Natural killer cell treated with Interleukin-12 subunit alpha and Interleukin-12 subunit beta and Interleukin-15 and Interleukin-18, amount 100 ng/mL, for 72 hours (primary cell): Measurements from ENCODE around the gene CTH. TPM values are rescaled to one million over a fixed set of nuclear protein-coding genes. Genes with fewer than 3 reads are reported as not detected.
"Not testable (repeated sequence)": the region's sequence is repeated elsewhere in the genome, so short reads cannot be mapped to it uniquely, and the experiment has no call there.

Source experiments
- ATAC-seq, 2 donors: fragments of 150-1000 bp; cut with Tn5 transposase in 1 of 2; sonication (Bioruptor Pico), chemical (Tn5 transposase) in 1 of 2; 2 replicates each; pipeline ENCODE4 v1.10.0; 2021
- DNase-seq: peaks from one replicate; pipeline ENCODE4 v3.0.0; 2022; ENCODE audit warnings: low spot score
- H3K27ac Mint-ChIP-seq, 2 donors: 1 replicate in 1 of 2; 2 replicates in 1 of 2; pipeline ENCODE4 v1.8.0; 2022; ENCODE audit warnings: mixed read lengths in 2 of 2, mild to moderate bottlenecking in 1 of 2, moderate library complexity in 1 of 2
- H3K27me3 Mint-ChIP-seq, 2 donors: 1 replicate in 1 of 2; 2 replicates in 1 of 2; pipeline ENCODE4 v1.8.0; 2022; ENCODE audit warnings: mixed read lengths in 2 of 2
- H3K36me3 Mint-ChIP-seq: one replicate; pipeline ENCODE4 v1.8.0; 2022; ENCODE audit warnings: mixed read lengths
- H3K4me1 Mint-ChIP-seq, 2 donors: 1 replicate in 1 of 2; 2 replicates in 1 of 2; pipeline ENCODE4 v1.8.0; 2022; ENCODE audit warnings: low read depth in 2 of 2, mixed read lengths in 2 of 2, mild to moderate bottlenecking in 1 of 2
- H3K4me3 Mint-ChIP-seq: one replicate; pipeline ENCODE4 v1.8.0; 2022; ENCODE audit warnings: mixed read lengths
- H3K9me3 Mint-ChIP-seq: 2 replicates; pipeline ENCODE4 v1.8.0; 2022; ENCODE audit warnings: mixed read lengths
- total RNA-seq, 2 donors: library from RNA; stranded (reverse); gene quantifications; one replicate each; pipeline ENCODE4 v1.2.3, GENCODE V29; 2022

CTH gene
- 1 to 10 TPM; 5.3 to 8.8 TPM for total RNA-seq

DNA sequence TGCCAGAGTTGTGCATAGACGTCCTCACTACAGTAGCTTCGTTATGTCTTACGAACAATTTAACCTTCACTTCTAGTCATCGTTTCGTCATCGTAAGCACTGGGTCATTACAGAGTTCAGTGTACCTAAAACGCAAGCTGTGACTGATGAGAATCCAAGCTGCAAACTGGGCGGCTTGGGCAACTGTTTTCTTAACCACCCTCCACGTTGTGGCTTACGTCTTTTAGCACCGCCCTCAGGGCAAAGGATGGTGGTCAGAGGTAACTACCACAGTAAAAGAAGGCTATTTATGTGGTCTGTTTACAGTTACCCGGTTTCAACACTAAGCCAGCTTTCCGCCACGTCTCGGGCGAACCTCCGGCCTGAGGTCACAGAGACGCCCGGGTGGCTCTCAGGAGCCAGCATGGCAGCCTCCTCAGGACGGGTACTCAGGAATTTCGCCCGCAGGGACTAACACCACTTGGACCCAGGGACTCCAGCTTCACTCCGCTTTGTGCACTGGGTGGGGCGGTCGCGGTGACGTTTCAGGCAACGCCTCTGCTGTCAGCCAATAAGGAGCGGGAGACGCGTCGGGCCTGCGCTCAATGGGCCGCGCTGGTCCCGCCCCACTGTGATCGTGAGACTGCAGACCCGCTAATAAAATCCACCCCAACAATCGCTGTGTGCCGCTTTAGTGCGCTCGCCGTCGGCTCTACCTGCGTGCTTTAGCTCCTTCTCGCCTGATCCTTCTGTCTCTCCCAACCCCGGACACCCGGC is at the start of gene CTH:
Gene CTH (plus strand): TSS at position 665 of the 756 bp plus-strand sequence. CDS start 148 bp downstream, outside the sequence.
- Mint-ChIP-seq H3K4me3 (peak within 1 kb of the TSS; percentile 99), H3K36me3 (no peaks in the 10 kb centered on the region), H3K9me3 (no peaks in the 10 kb centered on the region), H3K27me3 (peaks cover 4 to 14% of the 10 kb centered on the region in 2 donors), H3K27ac (peak within 1 kb of the TSS; percentile 82 to 93), H3K4me1 (peaks cover 10 to 20% of the 10 kb centered on the region in 2 donors)
- DNase-seq (peak; percentile 92), ATAC-seq (peak; percentile 97)

DNA sequence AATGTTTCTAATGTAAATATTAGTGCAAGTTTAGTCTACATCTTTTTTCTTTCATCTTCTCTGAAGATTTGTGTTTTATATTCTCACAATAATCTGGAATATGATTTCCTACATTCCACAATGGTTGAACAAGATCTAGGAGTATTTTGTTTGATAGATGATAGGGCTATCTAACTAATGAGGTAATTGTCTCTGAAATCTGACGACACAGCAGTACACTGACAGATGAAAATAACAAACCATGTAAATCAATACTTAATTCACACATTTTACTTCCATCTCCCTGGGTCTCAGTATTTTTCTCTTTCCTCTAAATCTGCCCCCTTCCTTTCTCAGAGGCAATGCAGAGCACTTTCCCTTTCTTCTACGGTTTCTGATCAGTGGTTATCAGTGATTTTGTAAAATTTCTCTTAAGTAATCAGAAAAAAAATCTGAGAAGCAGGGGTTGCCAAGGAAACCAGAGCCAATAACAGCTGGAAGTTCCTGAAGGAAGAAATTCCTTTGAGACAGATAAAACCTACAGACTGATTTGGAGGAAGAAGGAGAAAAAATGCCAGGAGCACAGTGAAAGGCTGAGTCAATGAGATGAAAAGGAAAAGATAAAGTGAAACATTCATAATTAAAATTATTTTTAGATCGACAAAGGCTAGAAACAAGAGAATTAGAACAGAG is 49.2 kb upstream of the CTH start:
- H3K4me1 Mint-ChIP-seq, result peaks cover 1 to 5% of the 10 kb centered on the region in 2 donors
- H3K9me3 Mint-ChIP-seq, result no peaks in the 10 kb centered on the region
- ATAC-seq, result no peak
- no peak for DNase-seq
- no peaks in the 10 kb centered on the region for H3K36me3 Mint-ChIP-seq
- no peak overlapping the region for H3K4me3 Mint-ChIP-seq
- H3K27ac Mint-ChIP-seq, result no peak overlapping the region
- no peaks in the 10 kb centered on the region for H3K27me3 Mint-ChIP-seq

DNA sequence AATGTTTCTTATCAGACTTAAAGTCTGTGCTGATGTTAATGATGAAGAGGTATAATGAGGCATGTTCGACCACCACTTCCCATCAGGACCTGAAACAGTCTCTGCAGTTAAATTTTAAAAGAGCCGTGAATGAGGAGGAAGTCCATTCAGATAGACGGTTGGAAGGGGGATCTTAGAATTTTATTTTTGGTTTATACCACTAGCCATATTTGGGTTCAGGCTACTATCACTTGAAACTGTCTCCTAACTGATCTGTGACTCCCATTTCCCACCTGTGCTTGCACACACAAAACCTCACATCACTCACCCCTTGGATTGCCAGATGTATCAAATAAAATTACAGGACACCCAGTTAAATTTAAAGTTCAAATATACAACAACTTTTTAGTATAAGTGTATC is 46.6 kb upstream of the CTH start:
- H3K9me3 Mint-ChIP-seq, result no peaks in the 10 kb centered on the region

DNA sequence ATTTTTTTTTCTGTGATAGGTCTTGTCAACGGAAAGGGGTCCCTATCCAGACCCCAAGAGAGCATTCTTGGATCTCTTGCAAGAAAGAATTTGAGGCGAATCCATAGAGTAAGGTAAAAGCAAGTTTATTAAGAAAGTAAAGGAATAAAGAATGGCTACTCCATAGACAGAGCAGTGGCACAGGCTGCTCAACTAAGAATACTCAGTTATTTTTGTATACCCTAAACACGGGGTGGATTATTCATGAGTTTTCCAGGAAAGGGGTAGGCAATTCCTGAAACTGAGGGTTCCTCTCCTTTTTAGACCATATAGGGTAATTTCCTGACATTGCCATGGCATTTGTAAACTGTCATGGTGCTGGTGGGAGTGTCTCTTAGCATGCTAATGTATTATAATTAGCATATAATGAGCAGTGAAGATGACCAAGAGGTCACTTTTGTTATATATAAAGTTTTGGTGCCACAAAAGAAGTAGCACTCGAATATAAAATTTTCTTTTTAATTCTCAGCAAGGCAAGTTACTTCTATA is 44.6 kb upstream of the CTH start:
- H3K27ac Mint-ChIP-seq, ATAC-seq, H3K9me3 Mint-ChIP-seq, H3K27me3 Mint-ChIP-seq, H3K4me3 Mint-ChIP-seq, H3K4me1 Mint-ChIP-seq, DNase-seq, H3K36me3 Mint-ChIP-seq: not testable (repeated sequence)

More for the DNA sequence above, 46.6 kb upstream of the CTH start:
- DNase-seq (no peak), ATAC-seq (no peak)
- Mint-ChIP-seq H3K27ac (no peak overlapping the region), H3K4me3 (no peak overlapping the region), H3K36me3 (no peaks in the 10 kb centered on the region), H3K27me3 (no peaks in the 10 kb centered on the region), H3K4me1 (peaks cover 3 to 5% of the 10 kb centered on the region in 2 donors)

DNA sequence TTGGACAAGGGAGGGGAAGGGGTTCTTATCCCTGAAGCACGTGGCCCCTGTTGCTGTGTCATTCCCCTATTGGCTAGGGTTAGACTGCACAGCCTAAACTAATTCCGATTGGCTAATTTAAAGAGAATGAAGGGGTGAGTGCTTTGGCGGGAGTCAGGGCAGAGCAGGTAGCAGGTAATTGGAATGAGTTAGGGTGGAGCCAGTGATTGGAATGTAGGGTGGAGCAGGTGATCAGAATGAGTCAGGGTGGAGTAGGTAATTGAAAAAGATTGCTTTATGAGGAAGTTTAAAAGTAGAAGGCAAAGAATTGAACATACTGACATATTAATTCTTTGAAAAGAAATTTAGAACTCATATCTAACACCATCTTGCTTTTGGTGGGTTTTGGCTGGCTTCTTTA is 44.1 kb upstream of the CTH start:
- ATAC-seq, H3K4me3 Mint-ChIP-seq: not testable (repeated sequence)

DNA sequence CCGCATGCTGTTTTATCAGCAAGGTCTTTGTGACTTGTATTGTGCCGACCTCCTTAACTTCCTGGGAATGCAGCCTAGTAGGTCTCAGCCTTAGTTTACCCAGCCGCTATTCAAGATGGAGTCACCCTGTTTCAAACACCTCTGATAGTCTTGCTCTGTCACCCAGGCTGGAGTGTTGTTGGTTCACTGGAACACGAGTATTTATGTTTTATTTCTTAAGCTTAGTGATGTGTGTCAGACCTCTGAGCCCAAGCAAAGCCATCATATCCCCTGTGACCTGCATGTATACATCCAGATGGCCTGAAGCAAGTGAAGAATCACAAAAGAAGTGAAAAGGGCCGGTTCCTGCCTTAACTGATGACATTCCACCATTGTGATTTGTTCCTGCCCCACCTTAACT is 43.7 kb upstream of the CTH start:
- not testable (repeated sequence) for H3K9me3 Mint-ChIP-seq, H3K36me3 Mint-ChIP-seq, H3K27me3 Mint-ChIP-seq, H3K4me3 Mint-ChIP-seq, DNase-seq, ATAC-seq, H3K4me1 Mint-ChIP-seq, H3K27ac Mint-ChIP-seq

More for the DNA sequence above, 44.1 kb upstream of the CTH start:
- H3K36me3 Mint-ChIP-seq, H3K27ac Mint-ChIP-seq, H3K27me3 Mint-ChIP-seq, DNase-seq, H3K9me3 Mint-ChIP-seq, H3K4me1 Mint-ChIP-seq: not testable (repeated sequence)

DNA sequence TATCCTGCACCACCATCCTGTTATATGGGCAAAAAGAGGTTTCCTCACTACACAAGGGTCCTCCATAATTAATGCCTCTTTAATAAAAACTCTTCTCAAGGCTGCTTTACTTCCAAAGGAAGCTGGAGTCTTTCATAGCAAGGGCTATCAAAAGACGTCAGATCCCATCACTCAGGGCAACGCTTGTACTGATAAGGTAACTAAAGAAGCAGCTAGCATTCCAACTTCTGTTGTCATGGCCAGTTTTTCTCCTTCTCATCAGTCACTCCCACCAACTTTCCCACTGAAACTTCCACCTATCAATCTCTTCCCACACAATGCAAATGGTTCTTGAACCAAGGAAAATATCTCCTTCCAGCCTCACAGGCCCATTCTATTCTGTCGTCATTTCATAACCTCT is 39.5 kb upstream of the CTH start:
- H3K4me3 Mint-ChIP-seq, DNase-seq, ATAC-seq, H3K4me1 Mint-ChIP-seq, H3K27ac Mint-ChIP-seq, H3K36me3 Mint-ChIP-seq, H3K27me3 Mint-ChIP-seq, H3K9me3 Mint-ChIP-seq: not testable (repeated sequence)

DNA sequence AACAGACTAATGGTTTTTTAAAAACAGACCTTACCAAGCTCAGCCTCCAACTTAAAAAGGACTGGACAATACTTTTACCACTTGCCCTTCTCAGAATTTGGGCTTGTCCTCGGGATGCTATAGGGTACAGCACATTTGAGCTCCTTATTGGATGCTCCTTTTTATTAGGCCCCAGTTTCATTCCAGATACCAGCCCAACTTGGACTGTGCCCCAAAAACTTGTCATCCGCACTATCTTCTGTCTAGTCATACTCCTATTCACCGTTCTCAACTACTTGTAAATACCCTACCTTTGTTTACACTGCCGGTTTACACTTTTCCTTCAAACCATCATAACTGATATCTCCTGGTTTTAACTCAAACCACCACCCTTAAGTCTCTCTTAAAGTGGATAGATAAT is 38.6 kb upstream of the CTH start:
- ATAC-seq (no peak), DNase-seq (no peak)
- Mint-ChIP-seq H3K27me3 (peaks cover 0 to 2% of the 10 kb centered on the region in 2 donors), H3K9me3 (no peaks in the 10 kb centered on the region), H3K4me1 (no peaks in the 10 kb centered on the region), H3K36me3 (no peaks in the 10 kb centered on the region), H3K27ac (no peak overlapping the region), H3K4me3 (no peak overlapping the region)

DNA sequence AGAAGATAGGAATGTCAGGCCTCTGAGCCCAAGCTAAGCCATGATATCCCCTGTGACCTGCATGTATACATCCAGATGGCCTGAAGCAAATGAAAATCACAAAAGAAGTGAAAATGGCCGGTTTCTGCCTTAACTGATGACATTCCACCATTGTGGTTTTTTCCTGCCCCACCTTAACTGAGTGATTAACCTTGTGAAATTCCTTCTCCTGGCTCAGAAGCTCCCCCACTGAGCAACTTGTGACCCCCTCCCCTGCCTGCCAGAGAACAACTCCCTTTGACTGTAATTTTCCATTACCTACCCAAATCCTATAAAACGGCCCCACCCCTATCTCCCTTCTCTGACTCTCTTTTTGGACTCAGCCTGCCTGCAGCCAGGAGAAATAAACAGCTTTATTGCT is 37.5 kb upstream of the CTH start:
- DNase-seq, H3K27me3 Mint-ChIP-seq, H3K4me1 Mint-ChIP-seq, ATAC-seq, H3K4me3 Mint-ChIP-seq, H3K9me3 Mint-ChIP-seq, H3K36me3 Mint-ChIP-seq, H3K27ac Mint-ChIP-seq: not testable (repeated sequence)

DNA sequence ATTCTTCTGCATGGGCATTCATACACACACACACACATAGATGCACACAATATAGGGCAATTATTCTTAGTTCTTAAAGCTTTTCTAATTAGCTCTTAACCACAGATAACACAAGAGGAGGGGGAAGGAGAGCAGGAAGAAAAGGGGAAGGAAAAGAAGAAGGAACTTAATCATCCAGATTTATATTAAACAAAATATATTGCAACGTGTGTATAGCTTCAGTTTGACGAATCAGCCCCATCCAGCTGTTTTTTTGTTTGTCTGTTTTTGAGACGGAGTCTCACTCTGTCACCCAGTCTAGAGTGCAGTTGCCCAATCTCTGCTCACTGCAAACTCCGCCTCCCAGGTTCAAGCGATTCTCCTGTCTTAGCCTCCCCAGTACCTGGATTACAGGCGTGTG is 34.9 kb upstream of the CTH start:
- no peaks in the 10 kb centered on the region for H3K9me3 Mint-ChIP-seq
- no peaks in the 10 kb centered on the region for H3K4me1 Mint-ChIP-seq
- no peak overlapping the region for H3K27ac Mint-ChIP-seq
- no peak for ATAC-seq
- H3K27me3 Mint-ChIP-seq, result peaks cover 0 to 2% of the 10 kb centered on the region in 2 donors
- H3K4me3 Mint-ChIP-seq, result no peak overlapping the region
- DNase-seq, result no peak
- H3K36me3 Mint-ChIP-seq, result no peaks in the 10 kb centered on the region

DNA sequence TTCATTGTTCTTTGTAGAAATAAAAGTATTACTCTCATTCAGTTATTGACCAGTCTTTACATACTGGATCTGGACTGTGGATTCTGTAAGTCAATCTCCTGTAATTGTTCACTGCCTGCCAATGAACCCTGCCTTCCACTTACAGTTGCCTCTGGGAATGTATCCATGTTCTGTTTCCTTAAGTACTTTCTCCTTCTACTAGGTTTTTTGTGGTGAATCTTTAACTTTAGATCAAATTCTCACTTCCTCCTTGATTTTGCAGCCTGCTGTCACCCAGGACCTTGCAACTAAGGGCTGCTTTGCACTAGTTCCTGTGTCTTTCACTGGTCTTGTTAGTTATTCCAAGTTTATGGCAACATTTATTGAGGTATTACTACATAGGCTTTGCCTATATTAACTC is 28.4 kb upstream of the CTH start:
- Mint-ChIP-seq H3K36me3 (no peaks in the 10 kb centered on the region), H3K27me3 (peaks cover 7 to 12% of the 10 kb centered on the region in 2 donors), H3K27ac (no peak overlapping the region), H3K4me1 (no peaks in the 10 kb centered on the region), H3K4me3 (no peak overlapping the region), H3K9me3 (no peaks in the 10 kb centered on the region)
- ATAC-seq (no peak), DNase-seq (no peak)

DNA sequence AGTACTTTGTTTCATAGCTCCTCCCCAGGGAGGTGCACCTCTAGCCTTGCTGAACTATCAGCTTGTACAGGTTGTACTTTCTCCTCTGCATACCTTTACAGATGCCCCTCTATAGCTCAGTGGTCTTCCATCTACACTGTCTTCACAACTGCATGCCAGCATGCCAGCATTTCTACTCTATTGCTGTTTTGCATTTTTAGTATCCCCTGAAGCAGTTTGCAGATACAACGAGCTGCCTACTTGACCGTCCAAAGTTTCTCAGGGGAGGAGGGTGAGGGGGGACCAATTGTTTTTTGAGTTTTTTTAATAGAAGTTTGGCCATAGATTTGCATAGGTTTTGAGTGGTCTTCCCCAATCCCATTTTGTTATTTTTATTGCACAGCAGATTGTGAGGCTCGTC is 27.6 kb upstream of the CTH start:
- Mint-ChIP-seq H3K27me3 (peaks cover 10 to 12% of the 10 kb centered on the region in 2 donors), H3K27ac (no peak overlapping the region), H3K4me1 (no peaks in the 10 kb centered on the region), H3K36me3 (no peaks in the 10 kb centered on the region), H3K9me3 (no peaks in the 10 kb centered on the region), H3K4me3 (no peak overlapping the region)
- no peak for DNase-seq
- no peak for ATAC-seq

DNA sequence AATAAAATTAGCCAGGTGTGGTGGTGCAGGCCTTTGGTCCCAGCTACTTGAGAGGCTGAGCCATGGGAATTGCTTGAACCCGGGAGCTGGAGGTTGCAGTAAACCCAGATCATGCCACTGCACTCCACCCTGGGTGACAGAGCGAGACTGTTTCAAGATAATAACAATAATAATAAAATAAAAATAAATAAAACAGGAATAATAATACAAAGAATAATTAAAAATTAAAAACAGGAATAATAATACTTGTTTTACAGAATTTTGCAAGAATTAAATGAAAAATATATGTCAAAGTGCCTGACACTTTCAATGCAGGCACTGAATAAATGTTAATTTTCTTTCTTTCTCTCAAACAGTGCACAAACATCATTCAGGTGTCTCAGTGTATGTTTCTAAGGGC is 26.5 kb upstream of the CTH start:
- peaks cover 17 to 22% of the 10 kb centered on the region in 2 donors for H3K27me3 Mint-ChIP-seq
- DNase-seq (no peak), ATAC-seq (no peak)
- H3K4me1 Mint-ChIP-seq, result no peaks in the 10 kb centered on the region
- no peak overlapping the region for H3K4me3 Mint-ChIP-seq
- H3K27ac Mint-ChIP-seq, result no peak overlapping the region
- H3K36me3 Mint-ChIP-seq, result no peaks in the 10 kb centered on the region
- no peaks in the 10 kb centered on the region for H3K9me3 Mint-ChIP-seq

DNA sequence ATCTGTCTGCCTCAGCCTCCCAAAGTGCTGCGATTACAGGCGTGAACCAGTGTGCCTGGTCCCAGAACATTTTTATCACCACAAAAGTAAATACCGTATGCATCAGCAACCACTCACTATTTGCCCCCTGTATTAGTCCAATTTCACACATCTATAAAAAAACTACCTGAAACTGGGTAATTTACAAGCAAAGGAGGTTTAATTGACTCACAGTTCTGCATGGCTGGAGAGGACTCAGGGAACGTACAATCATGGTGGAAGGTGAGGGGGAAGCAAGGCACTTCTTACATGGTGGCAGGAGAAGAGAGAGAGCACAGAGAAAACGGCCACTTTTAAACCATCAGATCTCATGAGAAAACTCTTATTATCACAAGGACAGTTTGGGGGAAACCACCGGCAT is 25.6 kb upstream of the CTH start:
- ATAC-seq, result no peak
- no peaks in the 10 kb centered on the region for H3K4me1 Mint-ChIP-seq
- H3K27ac Mint-ChIP-seq, result no peak overlapping the region
- H3K27me3 Mint-ChIP-seq, result peaks cover 20 to 25% of the 10 kb centered on the region in 2 donors
- H3K4me3 Mint-ChIP-seq, result no peak overlapping the region
- no peaks in the 10 kb centered on the region for H3K36me3 Mint-ChIP-seq
- H3K9me3 Mint-ChIP-seq, result no peaks in the 10 kb centered on the region
- no peak for DNase-seq
